HUES64 (cell line): ENCODE measurements around the gene ROR2.

Experiments
- H3K27ac ChIP-seq: 2 replicates; pipeline ENCODE4 v1.7.0; 2013; ENCODE audit warnings: low read depth, low read length, inconsistent platforms
- H3K27me3 ChIP-seq: 2 replicates; pipeline ENCODE4 v1.6.1; 2013; ENCODE audit warnings: mild to moderate bottlenecking, low read length; ENCODE audit not compliant: insufficient read depth
- H3K36me3 ChIP-seq: 2 replicates; pipeline ENCODE4 v1.6.1; 2013; ENCODE audit warnings: mild to moderate bottlenecking, low read length; ENCODE audit not compliant: insufficient read depth
- H3K4me1 ChIP-seq: 2 replicates; pipeline ENCODE4 v1.6.1; 2013; ENCODE audit warnings: mild to moderate bottlenecking, low read length, moderate library complexity; ENCODE audit not compliant: insufficient read depth
- H3K4me3 ChIP-seq: 2 replicates; pipeline ENCODE4 v1.5.1; 2013; ENCODE audit warnings: mild to moderate bottlenecking, low read length, moderate library complexity
- H3K9ac ChIP-seq: 2 replicates; pipeline ENCODE4 v1.6.1; 2013; ENCODE audit warnings: mild to moderate bottlenecking, low read depth, low read length
- H3K9me3 ChIP-seq: 2 replicates; pipeline ENCODE4 v1.6.1; 2013; ENCODE audit warnings: low read depth, low read length; ENCODE audit not compliant: insufficient read depth
- WGBS: fragments of 150-250, 120-280 bp; methylation state at CpG from one replicate; pipeline ENCODE4 v1.1.7; 2013; ENCODE audit warnings: missing lambda C conversion rate; 5-methylcytosine and 5-hydroxymethylcytosine counted together

The ROR2 gene

DNA sequence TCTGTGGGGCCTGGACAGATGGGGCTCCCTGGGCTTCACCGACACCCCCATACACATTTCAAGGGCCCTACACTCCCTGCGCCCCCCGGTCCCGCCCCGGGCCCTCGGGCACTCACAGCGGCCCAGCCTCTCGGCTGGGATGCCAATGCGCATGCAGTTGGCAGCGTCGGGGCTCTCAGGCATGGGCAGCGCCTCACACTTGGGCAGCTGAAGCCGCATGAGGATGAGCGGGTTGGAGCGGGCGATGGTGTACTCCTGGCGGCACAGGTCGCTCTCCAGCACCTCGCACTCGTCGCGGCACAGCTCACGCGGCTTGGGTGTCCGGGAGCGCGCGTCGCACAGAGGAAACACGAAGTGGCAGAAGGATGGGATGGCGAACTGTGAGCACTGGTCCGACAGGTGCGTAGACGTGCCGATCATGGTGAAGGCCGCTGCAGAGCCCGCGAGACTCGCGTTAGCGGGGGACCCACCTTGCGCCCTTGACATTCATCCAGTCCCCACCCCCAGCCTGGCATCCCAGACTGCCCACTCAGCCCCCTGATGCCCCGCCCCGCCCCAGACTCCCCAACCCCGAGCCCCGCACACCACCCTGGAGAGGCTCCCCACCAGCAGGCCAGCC is 216.9 kb downstream of the ROR2 start:
- WGBS = 97% methylated on average over 46 of the region's 46 CpGs
- no peaks in the 10 kb centered on the region for H3K4me1 ChIP-seq
- H3K27me3 ChIP-seq = no peaks in the 10 kb centered on the region
- H3K27ac ChIP-seq = no peak overlapping the region
- no peak overlapping the region for H3K4me3 ChIP-seq
- no peaks in the 10 kb centered on the region for H3K9me3 ChIP-seq
- no peak overlapping the region for H3K9ac ChIP-seq
- peaks cover 12% of the 10 kb centered on the region; the same call in 1 of the 2 replicates for H3K36me3 ChIP-seq

DNA sequence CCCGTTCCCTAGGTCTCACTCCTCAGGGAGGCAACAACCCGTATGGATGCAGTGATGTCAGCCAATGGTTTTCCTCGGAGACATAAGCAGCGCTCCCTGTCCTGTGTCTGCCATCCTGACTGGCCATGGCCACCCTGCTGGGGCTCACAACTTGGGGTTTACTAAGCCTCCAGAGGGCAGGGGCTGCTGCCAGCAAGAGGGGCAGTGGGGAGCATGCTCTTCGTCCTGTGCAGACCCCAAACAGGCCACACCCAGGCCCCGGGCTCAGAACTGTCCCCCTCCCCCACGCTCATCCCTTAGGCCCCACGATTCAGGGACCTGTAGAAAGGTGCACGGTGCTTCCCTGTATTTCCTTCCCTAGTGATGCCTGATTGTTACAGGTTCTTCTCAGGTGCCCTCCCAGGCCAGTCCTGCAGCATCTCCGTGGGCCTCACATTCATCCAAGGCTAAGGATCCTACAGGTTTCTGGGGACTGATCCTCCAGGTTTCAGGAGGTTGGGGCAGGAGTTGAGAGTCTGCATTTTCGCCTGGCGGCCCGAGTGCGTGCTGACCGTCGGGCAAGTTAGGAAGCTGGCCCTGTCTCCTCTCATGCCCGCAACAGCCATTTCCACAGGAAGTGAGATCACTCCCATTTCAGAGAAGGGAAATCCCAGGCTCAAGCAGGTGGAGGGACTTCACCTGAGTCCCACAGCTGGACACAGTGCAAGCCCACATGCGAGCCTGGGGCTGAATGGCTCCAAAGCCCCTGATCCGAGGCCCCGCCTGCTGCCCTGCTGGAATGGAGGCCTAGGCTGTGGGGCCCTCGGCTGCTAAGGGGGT is 217.6 kb downstream of the ROR2 start:
- peaks cover 12% of the 10 kb centered on the region; the same call in 1 of the 2 replicates for H3K36me3 ChIP-seq
- no peak overlapping the region for H3K27ac ChIP-seq
- no peaks in the 10 kb centered on the region for H3K4me1 ChIP-seq
- 90% methylated on average over 21 of the region's 21 CpGs for WGBS
- H3K9ac ChIP-seq = no peak overlapping the region
- H3K27me3 ChIP-seq = no peaks in the 10 kb centered on the region
- H3K9me3 ChIP-seq = no peaks in the 10 kb centered on the region
- H3K4me3 ChIP-seq = no peak overlapping the region

GRCh38 chr9:91730806-91731205 is 219.2 kb downstream of the ROR2 start:
- no peaks in the 10 kb centered on the region for H3K27me3 ChIP-seq
- 90% methylated on average over 15 of the region's 15 CpGs for WGBS
- no peaks in the 10 kb centered on the region for H3K9me3 ChIP-seq
- peaks cover 6% of the 10 kb centered on the region; the same call in 1 of the 2 replicates for H3K36me3 ChIP-seq
- H3K27ac ChIP-seq = no peak overlapping the region
- no peaks in the 10 kb centered on the region for H3K4me1 ChIP-seq
- H3K4me3 ChIP-seq = no peak overlapping the region
- H3K9ac ChIP-seq = no peak overlapping the region

- Histone ChIP-seq H3K27me3 (no peaks in the 10 kb centered on the region), H3K4me3 (no peak overlapping the region), H3K4me1 (no peaks in the 10 kb centered on the region), H3K9ac (no peak overlapping the region), H3K36me3 (peaks cover 12% of the 10 kb centered on the region; the same call in 1 of the 2 replicates), H3K9me3 (no peaks in the 10 kb centered on the region), H3K27ac (no peak overlapping the region)
- WGBS = 96% methylated on average over 9 of the region's 9 CpGs
Measured at GRCh38 chr9:91729558-91729842, 220.5 kb downstream of the ROR2 start.

GRCh38 chr9:91727972-91728371 is 222.1 kb downstream of the ROR2 start:
- Histone ChIP-seq H3K27ac (no peak overlapping the region), H3K9me3 (no peaks in the 10 kb centered on the region), H3K9ac (no peak overlapping the region), H3K27me3 (no peaks in the 10 kb centered on the region), H3K4me3 (no peak overlapping the region), H3K4me1 (no peaks in the 10 kb centered on the region), H3K36me3 (peaks cover 21% of the 10 kb centered on the region; the same call in 1 of the 2 replicates)
- 93% methylated on average over 3 of the region's 5 CpGs for WGBS

GRCh38 chr9:91727316-91727861 is 222.6 kb downstream of the ROR2 start:
- whole genome bisulfite sequencing = 51% methylated on average over 7 of the region's 7 CpGs
- no peak overlapping the region for H3K9ac ChIP-seq
- H3K4me1 ChIP-seq = no peaks in the 10 kb centered on the region
- no peak overlapping the region for H3K4me3 ChIP-seq
- no peaks in the 10 kb centered on the region for H3K9me3 ChIP-seq
- peaks cover 24% of the 10 kb centered on the region; the same call in 1 of the 2 replicates for H3K36me3 ChIP-seq
- H3K27ac ChIP-seq = no peak overlapping the region
- no peaks in the 10 kb centered on the region for H3K27me3 ChIP-seq

DNA sequence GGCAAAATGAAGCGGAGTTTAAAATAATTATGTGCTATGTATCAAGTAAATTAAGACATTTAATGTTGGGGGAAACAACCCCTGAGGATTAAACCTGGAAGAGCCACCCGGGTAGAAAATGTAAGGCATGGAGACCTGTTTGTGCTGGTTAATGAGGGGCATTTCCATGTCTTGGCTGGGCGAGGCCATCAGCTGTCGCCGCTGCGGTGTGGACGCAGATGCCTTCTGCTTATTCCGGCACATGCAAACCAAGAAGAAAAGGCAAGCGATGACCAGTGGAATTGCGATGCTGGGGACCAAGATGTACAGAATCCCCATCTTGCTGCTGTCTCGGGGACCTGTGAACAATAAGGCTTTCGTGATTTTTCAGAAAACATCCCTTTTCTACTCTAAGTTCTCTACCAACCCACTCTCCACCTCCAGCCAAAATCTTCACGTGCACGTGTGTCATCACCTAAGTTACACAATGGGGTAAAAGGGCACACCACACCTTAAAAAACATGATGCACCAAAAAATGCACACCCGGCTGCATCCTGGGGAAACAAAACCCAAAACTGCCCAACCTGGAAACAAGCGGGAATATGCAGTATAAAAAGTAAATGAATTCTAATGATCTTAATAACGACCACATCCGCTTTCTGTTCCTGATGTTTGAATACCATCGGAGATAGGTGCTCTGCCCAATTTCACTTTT is 223.5 kb downstream of the ROR2 start:
- H3K27me3 ChIP-seq = no peaks in the 10 kb centered on the region
- H3K9ac ChIP-seq = no peak overlapping the region
- H3K4me1 ChIP-seq = no peaks in the 10 kb centered on the region
- 91% methylated on average over 19 of the region's 19 CpGs for WGBS
- H3K4me3 ChIP-seq = no peak overlapping the region
- no peak overlapping the region for H3K27ac ChIP-seq
- H3K9me3 ChIP-seq = no peaks in the 10 kb centered on the region
- H3K36me3 ChIP-seq = peaks cover 26% of the 10 kb centered on the region; the same call in 1 of the 2 replicates

DNA sequence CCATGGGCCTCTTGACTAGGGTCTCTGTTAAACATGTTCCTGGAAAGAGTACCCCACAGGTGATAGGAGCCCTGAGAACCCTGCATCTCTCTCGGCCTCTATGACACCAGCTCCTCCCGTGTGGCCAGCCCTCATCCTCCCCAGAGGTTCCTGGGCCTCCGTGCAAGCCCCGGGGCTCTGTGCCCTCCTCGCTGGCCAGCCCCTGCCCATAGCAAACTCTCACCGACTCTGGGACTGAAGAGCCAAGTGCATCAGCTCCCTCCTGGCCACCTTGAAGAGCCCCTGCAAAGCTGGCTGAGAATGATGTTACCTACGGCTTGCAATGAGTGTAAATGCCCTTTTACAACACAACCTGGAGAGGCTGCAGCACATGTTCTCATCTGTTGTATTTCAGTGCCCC is 224.4 kb downstream of the ROR2 start:
- Histone ChIP-seq H3K4me1 (peaks cover 3% of the 10 kb centered on the region; the same call in 1 of the 2 replicates), H3K36me3 (peaks cover 26% of the 10 kb centered on the region; the same call in 1 of the 2 replicates), H3K27me3 (no peaks in the 10 kb centered on the region), H3K9me3 (no peaks in the 10 kb centered on the region), H3K9ac (no peak overlapping the region), H3K27ac (no peak overlapping the region), H3K4me3 (no peak overlapping the region)
- 96% methylated on average over 7 of the region's 7 CpGs for WGBS

DNA sequence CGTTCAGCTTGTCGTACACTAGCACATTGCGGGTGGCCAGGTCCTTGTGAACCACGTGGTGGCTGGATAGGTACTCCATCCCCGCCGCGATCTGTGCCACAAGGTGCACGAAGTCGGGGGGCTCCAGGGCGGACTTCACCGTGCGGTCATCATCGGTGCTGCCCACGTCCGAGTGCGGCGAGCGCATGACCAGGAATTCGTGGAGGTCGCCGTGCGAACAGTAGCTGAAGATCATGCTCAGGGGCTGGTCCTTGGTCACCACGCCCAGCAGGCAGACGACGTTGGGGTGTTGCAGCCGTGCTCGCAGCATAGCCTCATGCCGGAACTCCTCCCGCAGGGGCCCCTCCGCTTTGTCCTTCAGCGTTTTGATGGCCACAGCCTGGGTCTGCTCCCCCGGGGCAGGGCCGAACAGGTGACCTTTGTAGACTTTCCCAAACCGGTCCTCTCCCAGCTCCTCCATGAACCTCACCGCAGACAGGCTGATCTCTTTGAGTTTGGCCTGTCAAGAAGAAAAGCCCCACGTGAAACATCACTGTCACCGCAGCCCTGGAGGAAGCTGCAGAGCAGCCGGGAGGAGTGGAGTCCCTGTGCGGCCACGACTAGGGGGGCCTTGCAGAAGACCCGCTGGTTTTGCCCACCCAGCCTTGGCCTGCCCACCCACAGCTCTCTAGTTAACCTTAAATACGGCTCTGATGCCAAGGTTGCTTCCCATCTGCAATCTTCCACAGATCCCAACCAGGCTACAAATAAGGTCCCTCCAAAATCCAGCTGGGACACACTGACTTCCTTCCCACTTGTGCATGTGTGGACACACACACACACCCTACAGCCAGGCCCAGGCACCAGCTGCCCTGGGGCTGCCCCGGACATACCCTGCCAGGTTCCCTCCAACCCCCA is 225.2 kb downstream of the ROR2 start:
- Histone ChIP-seq H3K36me3 (peaks cover 26% of the 10 kb centered on the region; the same call in 1 of the 2 replicates), H3K9ac (no peak overlapping the region)
- 96% methylated on average over 43 of the region's 43 CpGs for WGBS

GRCh38 chr9:91724068-91724440 is 226.0 kb downstream of the ROR2 start:
- H3K27me3 ChIP-seq = no peaks in the 10 kb centered on the region

More for the DNA sequence above, 225.2 kb downstream of the ROR2 start:
- H3K27me3 ChIP-seq = no peaks in the 10 kb centered on the region
- no peak overlapping the region for H3K4me3 ChIP-seq
- H3K27ac ChIP-seq = no peak overlapping the region
- H3K9me3 ChIP-seq = no peaks in the 10 kb centered on the region
- H3K4me1 ChIP-seq = peaks cover 3% of the 10 kb centered on the region; the same call in 1 of the 2 replicates

More at GRCh38 chr9:91724068-91724440, 226.0 kb downstream of the ROR2 start:
- Histone ChIP-seq H3K36me3 (peaks cover 21% of the 10 kb centered on the region; the same call in 1 of the 2 replicates), H3K9me3 (no peaks in the 10 kb centered on the region), H3K27ac (no peak overlapping the region), H3K4me3 (no peak overlapping the region), H3K9ac (no peak overlapping the region), H3K4me1 (peaks cover 3% of the 10 kb centered on the region; the same call in 1 of the 2 replicates)
- 96% methylated on average over 21 of the region's 21 CpGs for WGBS
